WTC11 (cell line): Measurements from ENCODE around the gene POP5. TPM values are rescaled to one million over a fixed set of nuclear protein-coding genes. Genes with fewer than 3 reads are reported as not detected.
"Not testable (repeated sequence)": the region's sequence is repeated elsewhere in the genome, so short reads cannot be mapped to it uniquely, and the experiment has no call there.

Source experiments
- ATAC-seq: fragments of 200-7000 bp; cut with Tn5 transposase; 2 replicates; pipeline ENCODE4 v1.10.0; 2021; ENCODE audit warnings: mild to moderate bottlenecking, moderate library complexity
- CTCF ChIA-PET: fragments of 300-600 bp; sonication (Branson Sonifier 250); formaldehyde crosslinking; loops from one replicate; lab custom pipeline; 2021; ENCODE audit warnings: antibody characterized with exemption; lab: Charles Lee
- POLR2A ChIA-PET: fragments of 350-600 bp; sonication (Branson Sonifier 250); formaldehyde crosslinking; loops from one replicate; lab custom pipeline; 2021; ENCODE audit warnings: antibody characterized with exemption; lab: Charles Lee
- DNase-seq: peaks from one replicate; pipeline ENCODE4 v3.0.0; 2021; ENCODE audit warnings: low spot score
- H3K27ac Mint-ChIP-seq: 2 replicates; pipeline ENCODE4 v1.8.0; 2021; ENCODE audit warnings: mixed read lengths
- H3K27me3 Mint-ChIP-seq: 2 replicates; pipeline ENCODE4 v1.8.0; 2021; ENCODE audit warnings: low read depth, mild to moderate bottlenecking, moderate library complexity, mixed read lengths
- H3K36me3 Mint-ChIP-seq: 2 replicates; pipeline ENCODE4 v1.8.0; 2021; ENCODE audit warnings: mixed read lengths
- H3K4me1 Mint-ChIP-seq: 2 replicates; pipeline ENCODE4 v1.8.0; 2022; ENCODE audit warnings: mixed read lengths
- H3K4me3 Mint-ChIP-seq: 2 replicates; pipeline ENCODE4 v1.8.0; 2021; ENCODE audit warnings: mild to moderate bottlenecking, moderate library complexity, mixed read lengths
- H3K9me3 Mint-ChIP-seq: 2 replicates; pipeline ENCODE4 v1.8.0; 2021; ENCODE audit warnings: mixed read lengths
- ATF1 ChIP-seq: sonication (generic); formaldehyde crosslinking; IDR thresholded peaks from 2 replicates; pipeline ENCODE4 v1.8.1; 2023; ENCODE audit warnings: mild to moderate bottlenecking, moderate library complexity, missing genetic modification reagents
- CBFB ChIP-seq: sonication (generic); formaldehyde crosslinking; IDR thresholded peaks from 2 replicates; pipeline ENCODE4 v1.8.1; 2022; ENCODE audit warnings: mild to moderate bottlenecking, low read depth, missing genetic modification reagents
- ELF4 ChIP-seq: sonication (generic); formaldehyde crosslinking; IDR thresholded peaks from 2 replicates; pipeline ENCODE4 v1.8.1; 2022; ENCODE audit warnings: low read depth, mild to moderate bottlenecking, moderate library complexity, missing genetic modification reagents
- FOXK1 ChIP-seq: sonication (generic); formaldehyde crosslinking; IDR thresholded peaks from 2 replicates; pipeline ENCODE4 v1.8.0; 2022; ENCODE audit warnings: mild to moderate bottlenecking, moderate library complexity, missing genetic modification reagents
- FOXP4 ChIP-seq: sonication (generic); formaldehyde crosslinking; IDR thresholded peaks from 2 replicates; pipeline ENCODE4 v1.8.0; 2022; ENCODE audit warnings: mild to moderate bottlenecking, missing genetic modification reagents
- IRF1 ChIP-seq: sonication (generic); formaldehyde crosslinking; IDR thresholded peaks from 2 replicates; pipeline ENCODE4 v1.8.0; 2023; ENCODE audit warnings: missing genetic modification reagents
- NFE2L1 ChIP-seq: sonication (generic); formaldehyde crosslinking; IDR thresholded peaks from 2 replicates; pipeline ENCODE4 v1.8.1; 2023; ENCODE audit warnings: missing genetic modification reagents
- NR3C1 ChIP-seq: sonication (generic); formaldehyde crosslinking; conservative IDR thresholded peaks from 2 replicates; pipeline ENCODE4 v1.8.1; 2023; ENCODE audit warnings: low read depth, mild to moderate bottlenecking, missing genetic modification reagents
- SP1 ChIP-seq: sonication (generic); formaldehyde crosslinking; conservative IDR thresholded peaks from 2 replicates; pipeline ENCODE4 v1.8.1; 2022; ENCODE audit warnings: missing genetic modification reagents
- STAT6 ChIP-seq: sonication (generic); formaldehyde crosslinking; conservative IDR thresholded peaks from 2 replicates; pipeline ENCODE4 v1.8.1; 2023; ENCODE audit warnings: mild to moderate bottlenecking, low read depth, missing genetic modification reagents, moderate library complexity
- TEAD4 ChIP-seq: sonication (generic); formaldehyde crosslinking; IDR thresholded peaks from 2 replicates; pipeline ENCODE4 v1.8.0; 2022; ENCODE audit warnings: mild to moderate bottlenecking, missing genetic modification reagents
- ZNF138 ChIP-seq: sonication (generic); formaldehyde crosslinking; conservative IDR thresholded peaks from 2 replicates; pipeline ENCODE4 v1.8.1; 2022; ENCODE audit warnings: mild to moderate bottlenecking, moderate library complexity, missing genetic modification reagents
- ZNF219 ChIP-seq: sonication (generic); formaldehyde crosslinking; IDR thresholded peaks from 2 replicates; pipeline ENCODE4 v1.8.0; 2023; ENCODE audit warnings: missing genetic modification reagents, mild to moderate bottlenecking, borderline replicate concordance
- ZNF416 ChIP-seq: fragments of 250-450 bp; sonication (Bioruptor Pico); IDR thresholded peaks from 2 replicates; pipeline ENCODE4 v1.9.0; 2021; ENCODE audit warnings: mild to moderate bottlenecking, inconsistent platforms
- ZNF671 ChIP-seq: fragments of 250-450 bp; sonication (Bioruptor Pico); IDR thresholded peaks from 2 replicates; pipeline ENCODE4 v1.8.0; 2021; ENCODE audit warnings: mild to moderate bottlenecking
- total RNA-seq: library from RNA; stranded (reverse); gene quantifications from 3 replicates; pipeline ENCODE4 v1.2.3, GENCODE V29; 2021
- TF ChIP-seq, protein P1 (sequence below): sonication (generic); formaldehyde crosslinking; IDR thresholded peaks from 2 replicates; pipeline ENCODE4 v1.8.0; 2022; ENCODE audit warnings: mild to moderate bottlenecking, missing genetic modification reagents
- TF ChIP-seq, protein P2 (sequence below): sonication (generic); formaldehyde crosslinking; IDR thresholded peaks from 2 replicates; pipeline ENCODE4 v1.8.1; 2022; ENCODE audit warnings: mild to moderate bottlenecking, moderate library complexity, missing genetic modification reagents

POP5 gene
- total RNA-seq, 1 experiment from 2014 or later: 54.7 TPM

- Mint-ChIP-seq H3K36me3 (peaks cover 15% of the 10 kb centered on the region), H3K4me1 (peaks cover 40% of the 10 kb centered on the region), H3K4me3 (peak within 1 kb of the TSS; percentile 90), H3K27me3 (no peaks in the 10 kb centered on the region), H3K9me3 (no peaks in the 10 kb centered on the region), H3K27ac (peak within 1 kb of the TSS; percentile 84)
- ChIA-PET CTCF (interaction anchor here (1.0 to 1.2 kb wide), 2 partner anchors 35 to 95 kb away, joined by 3 to 4 read pairs; no protein-coding TSS in a partner anchor), POLR2A (interaction anchor here (1.4 kb wide), 1 partner anchor 38 kb away, joined by 7 read pairs; the partner anchor contains the start of gene DYNLL1)
- TF ChIP-seq NR3C1 (CRISPR knock-in tag) (no peak), ELF4 (CRISPR knock-in tag) (0 out of 2 replicates have a peak, but pooled peaks have one; percentile 45), FOXP4 (0 out of 2 replicates have a peak, but pooled peaks have one; percentile 33)
- peak; percentile 78 for ATAC-seq
- DNase-seq: peak; percentile 66
Measured at GRCh38 chr12:120534203-120534702, 46.9 kb downstream of the POP5 start, which contains the start of gene RNF10. TSS of gene RNF10 (plus strand) at chr12:120534356. CDS start at chr12:120534812, 456 bp downstream.

GRCh38 chr12:120532701-120533238, 48.4 kb downstream of the POP5 start:
- Mint-ChIP-seq H3K27ac (no peak overlapping the region), H3K4me3 (no peak overlapping the region), H3K4me1 (peaks cover 31% of the 10 kb centered on the region), H3K9me3 (no peaks in the 10 kb centered on the region), H3K27me3 (no peaks in the 10 kb centered on the region), H3K36me3 (peaks cover 12% of the 10 kb centered on the region)
- DNase-seq (no peak), ATAC-seq (no peak)
- CTCF ChIA-PET: interaction anchor here (0.6 kb wide), 1 partner anchor 38 kb away, joined by 3 read pairs; no protein-coding TSS in a partner anchor
- POLR2A ChIA-PET: no interaction called here
- TF ChIP-seq FOXK1 (CRISPR knock-in tag) (no peak), ZNF138 (CRISPR knock-in tag) (no peak), ATF1 (no peak), STAT6 (no peak), IRF1 (no peak), CBFB (no peak), SP1 (CRISPR knock-in tag) (no peak), NFE2L1 (CRISPR knock-in tag) (no peak), ZNF416 (CRISPR knock-in tag) (no peak), TEAD4 (CRISPR knock-in tag) (no peak), ZNF219 (CRISPR knock-in tag) (no peak), ELF4 (CRISPR knock-in tag) (no peak), ZNF671 (CRISPR knock-in tag) (no peak)
- TF ChIP-seq, protein P1, sequence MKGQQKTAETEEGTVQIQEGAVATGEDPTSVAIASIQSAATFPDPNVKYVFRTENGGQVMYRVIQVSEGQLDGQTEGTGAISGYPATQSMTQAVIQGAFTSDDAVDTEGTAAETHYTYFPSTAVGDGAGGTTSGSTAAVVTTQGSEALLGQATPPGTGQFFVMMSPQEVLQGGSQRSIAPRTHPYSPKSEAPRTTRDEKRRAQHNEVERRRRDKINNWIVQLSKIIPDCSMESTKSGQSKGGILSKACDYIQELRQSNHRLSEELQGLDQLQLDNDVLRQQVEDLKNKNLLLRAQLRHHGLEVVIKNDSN (CRISPR knock-in tag): no peak
- TF ChIP-seq, protein P2, sequence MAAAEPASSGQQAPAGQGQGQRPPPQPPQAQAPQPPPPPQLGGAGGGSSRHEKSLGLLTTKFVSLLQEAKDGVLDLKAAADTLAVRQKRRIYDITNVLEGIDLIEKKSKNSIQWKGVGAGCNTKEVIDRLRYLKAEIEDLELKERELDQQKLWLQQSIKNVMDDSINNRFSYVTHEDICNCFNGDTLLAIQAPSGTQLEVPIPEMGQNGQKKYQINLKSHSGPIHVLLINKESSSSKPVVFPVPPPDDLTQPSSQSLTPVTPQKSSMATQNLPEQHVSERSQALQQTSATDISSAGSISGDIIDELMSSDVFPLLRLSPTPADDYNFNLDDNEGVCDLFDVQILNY (CRISPR knock-in tag): no peak
- TF ChIP-seq, all 79 proteins: peak for 0

GRCh38 chr12:120530418-120530761, 50.8 kb downstream of the POP5 start:
- H3K9me3 Mint-ChIP-seq, H3K27ac Mint-ChIP-seq, DNase-seq, POLR2A ChIA-PET, ATAC-seq, H3K27me3 Mint-ChIP-seq, H3K36me3 Mint-ChIP-seq, CTCF ChIA-PET: not testable (repeated sequence)
- Mint-ChIP-seq H3K4me3 (peak overlapping the region; percentile 99), H3K4me1 (peaks cover 11% of the 10 kb centered on the region)
